ENCODE results near the gene WNT7A.

The WNT7A gene

DNA sequence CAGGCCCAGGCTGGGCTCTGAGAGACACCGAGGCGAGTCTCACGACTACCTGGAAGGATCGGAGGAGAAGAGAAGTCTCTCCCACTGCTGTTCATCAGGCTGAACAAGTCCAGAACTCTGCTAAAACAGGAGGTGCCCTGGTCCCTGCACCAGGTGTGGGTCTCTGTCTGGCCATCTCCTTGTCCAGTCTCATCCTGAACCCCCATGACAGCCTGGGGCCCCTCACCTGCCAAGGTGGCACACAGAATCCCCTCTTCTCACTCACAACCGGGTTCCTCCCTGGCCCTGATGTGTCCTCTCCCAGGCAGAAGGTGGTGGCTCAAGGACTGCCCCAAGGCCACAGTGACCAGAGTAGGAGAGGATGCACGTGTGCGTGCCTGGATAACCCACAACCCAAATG lies 34.1 kb downstream of the WNT7A start:
- no peak for DNase-seq (ENCODE audit: low read depth)

DNA sequence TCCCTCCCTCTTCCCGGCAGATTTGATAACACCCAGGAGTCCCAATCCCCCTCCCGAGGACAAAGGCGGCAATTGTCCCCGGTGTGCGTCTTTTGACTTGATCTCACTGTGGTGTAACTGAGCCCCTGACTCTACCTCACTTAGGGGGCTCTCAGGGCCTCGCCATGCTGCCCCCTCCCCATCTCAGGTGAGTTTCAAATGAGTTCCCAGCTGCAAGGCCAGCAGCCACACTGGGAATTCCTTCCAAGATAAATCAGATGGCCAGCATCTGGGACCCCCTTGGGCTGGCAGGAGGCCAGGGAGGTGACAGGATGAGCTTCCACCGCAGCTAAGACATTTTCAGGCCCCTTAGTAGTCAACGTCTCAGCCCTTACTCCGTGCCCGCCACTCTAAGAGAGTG lies 35.0 kb downstream of the WNT7A start:
- no peak for DNase-seq (ENCODE audit: low read depth)

DNA sequence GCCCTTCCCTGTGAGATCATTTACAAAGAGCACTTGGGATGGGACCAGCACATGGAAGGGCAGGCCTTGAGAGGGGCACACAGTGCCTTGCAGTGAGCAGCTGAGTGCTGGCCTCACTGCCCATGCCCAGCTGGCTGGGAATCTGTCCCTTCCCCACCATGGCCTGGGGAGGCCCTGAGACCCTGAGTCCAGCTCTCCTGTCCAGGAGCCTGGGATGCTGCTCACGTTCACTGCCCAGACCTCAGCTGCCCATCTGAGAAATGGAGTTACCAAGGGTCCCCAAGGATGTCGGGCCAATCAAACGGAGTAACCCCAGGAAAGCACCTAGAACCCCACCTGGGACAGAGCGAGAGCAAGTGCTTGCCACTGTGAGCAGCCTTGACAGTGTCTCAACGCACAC lies 35.6 kb downstream of the WNT7A start:
- no peak for DNase-seq (ENCODE audit: low read depth)

DNA sequence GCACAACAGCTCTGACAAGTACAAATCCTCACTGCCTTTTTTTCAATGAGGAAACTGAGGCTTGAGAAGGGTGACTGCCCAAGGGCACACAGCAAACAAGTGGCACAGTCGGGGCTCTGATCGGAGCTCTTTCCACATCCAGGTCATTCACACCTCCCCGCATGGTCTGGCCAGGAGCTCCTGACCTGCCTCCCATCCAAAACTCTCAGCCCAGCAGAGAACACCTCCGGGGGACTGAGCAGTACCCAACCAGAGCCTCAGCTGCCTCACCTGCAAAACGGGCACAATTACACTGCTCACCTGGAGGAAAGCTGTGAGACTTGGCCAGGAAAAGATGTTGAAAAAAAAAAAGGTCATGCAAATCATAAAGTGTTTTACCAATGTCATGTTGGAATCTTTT lies 36.5 kb downstream of the WNT7A start:
- DNase-seq (ENCODE audit: low read depth) = no peak

DNA sequence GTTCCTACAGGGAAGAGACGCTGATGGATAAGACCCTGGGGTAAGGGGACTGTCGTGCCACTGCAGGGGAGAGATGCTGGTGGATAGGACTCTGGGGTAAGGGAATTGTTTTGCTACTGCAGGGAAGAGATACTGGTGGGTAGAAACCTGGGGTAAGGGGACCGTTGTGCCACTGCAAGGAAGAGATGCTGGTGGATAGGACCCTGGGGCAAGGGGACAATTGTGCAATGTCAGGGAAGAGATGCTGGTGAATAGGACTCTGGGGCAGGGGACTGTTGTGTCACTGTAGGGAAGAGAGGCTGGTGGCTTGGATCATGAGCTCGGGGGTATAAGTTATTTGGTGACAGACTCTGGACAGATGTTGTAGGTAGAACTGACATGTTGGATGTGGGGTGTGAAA lies 37.6 kb downstream of the WNT7A start:
- DNase-seq (ENCODE audit: low read depth) = no peak

DNA sequence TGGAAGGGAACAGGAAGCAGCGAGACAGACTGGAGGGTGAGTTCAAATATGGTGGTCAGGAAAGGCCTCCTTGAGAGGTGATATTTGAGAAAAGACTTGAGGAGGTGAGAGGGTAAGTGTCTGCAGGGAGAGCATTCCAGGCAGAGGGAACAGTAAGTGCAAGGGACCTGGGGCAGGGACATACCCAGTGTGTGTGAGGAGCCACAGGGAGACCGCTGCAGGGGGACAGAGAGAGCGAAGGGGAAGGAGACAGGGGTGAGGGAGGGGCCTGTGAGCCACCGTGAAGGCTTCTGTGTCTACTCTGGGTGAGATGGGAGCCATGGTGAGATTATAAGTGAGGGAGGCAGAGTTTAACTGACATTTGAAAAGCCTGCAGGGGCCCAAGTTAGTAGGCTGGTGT lies 38.0 kb downstream of the WNT7A start:
- no peak for DNase-seq (ENCODE audit: low read depth)

DNA sequence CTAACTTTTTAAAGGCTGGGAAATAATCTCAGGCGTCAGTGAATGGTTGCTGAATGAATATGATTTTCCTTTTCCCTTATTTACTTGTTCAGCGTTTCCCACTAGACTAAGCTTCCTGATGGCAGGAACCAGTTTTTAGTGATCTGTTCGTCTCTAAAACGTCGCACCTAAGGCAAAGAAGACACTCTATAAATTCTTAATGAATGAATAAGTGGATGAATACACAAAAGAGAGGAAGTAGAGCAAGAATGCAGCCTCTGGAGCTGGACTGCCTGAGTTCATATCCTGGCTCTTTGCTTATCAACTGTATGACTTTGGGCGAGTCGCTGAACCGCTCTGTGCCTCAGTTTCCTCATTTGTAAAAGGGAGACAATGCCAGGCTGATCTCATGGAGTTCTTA lies 38.7 kb downstream of the WNT7A start:
- DNase-seq (ENCODE audit: low read depth) = no peak

DNA sequence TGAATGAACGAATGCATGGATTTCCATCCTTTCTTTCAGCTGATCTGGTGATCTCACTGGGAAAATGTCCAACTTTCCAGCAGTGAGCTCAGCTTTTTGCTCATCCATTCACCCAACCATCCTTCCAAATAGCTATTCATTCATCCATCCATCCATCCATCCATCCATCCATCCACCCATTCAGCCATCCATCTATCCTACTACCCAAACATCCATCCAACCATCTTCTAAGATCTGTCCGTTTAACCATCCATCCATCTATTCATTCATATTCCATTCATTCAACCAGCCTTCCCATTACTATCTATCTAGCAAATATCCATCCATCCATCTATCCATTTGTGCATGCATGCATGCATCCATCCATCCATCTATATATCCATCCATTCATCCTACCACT lies 39.4 kb downstream of the WNT7A start:
- no peak for DNase-seq (ENCODE audit: low read depth)

DNA sequence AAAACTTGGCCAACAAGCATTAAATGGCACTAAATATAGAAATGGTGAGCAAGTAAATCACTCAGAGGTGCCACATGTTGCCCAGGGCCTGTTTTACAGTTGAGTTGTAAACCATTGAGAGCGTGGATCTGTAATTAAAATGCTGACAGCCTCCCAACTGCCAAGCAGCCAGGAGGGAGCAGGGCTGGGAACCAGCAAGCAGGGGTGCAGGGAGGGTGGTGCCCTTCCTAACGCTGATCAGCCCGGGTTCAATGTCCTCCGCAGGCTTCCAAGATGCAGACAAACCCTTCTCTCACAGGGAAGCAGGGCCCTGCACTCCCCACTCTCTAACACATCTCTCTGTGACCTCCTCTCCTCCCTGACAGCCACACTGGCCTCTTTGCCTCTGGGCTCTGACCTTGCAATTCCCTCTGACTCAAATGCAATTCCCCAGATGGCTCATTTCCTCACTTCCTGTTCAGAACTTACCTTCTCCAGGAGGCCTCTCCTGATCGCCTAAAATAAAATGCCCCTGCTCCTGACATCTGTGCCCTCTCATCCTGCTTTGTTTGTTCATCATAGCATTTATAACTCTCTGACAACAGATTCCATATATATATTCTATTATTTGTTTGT lies 40.0 kb downstream of the WNT7A start:
- DNase-seq (ENCODE audit: low read depth) = no peak

DNA sequence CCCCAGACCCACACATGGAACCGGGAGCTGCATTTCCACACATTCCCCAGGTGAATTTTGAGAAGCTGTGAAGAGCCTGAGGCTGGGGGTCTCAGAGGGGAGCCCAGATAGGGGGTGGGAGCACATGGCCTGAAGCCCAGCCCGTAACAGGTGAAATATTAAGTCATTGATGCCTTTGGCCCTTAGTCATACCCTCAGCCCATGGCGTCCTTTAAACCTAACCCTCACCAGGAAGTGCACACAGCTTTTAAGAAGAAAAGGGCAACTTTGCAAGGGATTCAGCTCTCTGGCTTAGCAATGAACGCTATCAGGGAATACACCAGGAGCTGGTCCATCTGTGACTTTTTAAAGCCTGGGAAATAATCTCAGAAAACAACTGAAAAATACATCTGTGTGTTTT lies 40.6 kb downstream of the WNT7A start:
- no peak for DNase-seq (ENCODE audit: low read depth)

DNA sequence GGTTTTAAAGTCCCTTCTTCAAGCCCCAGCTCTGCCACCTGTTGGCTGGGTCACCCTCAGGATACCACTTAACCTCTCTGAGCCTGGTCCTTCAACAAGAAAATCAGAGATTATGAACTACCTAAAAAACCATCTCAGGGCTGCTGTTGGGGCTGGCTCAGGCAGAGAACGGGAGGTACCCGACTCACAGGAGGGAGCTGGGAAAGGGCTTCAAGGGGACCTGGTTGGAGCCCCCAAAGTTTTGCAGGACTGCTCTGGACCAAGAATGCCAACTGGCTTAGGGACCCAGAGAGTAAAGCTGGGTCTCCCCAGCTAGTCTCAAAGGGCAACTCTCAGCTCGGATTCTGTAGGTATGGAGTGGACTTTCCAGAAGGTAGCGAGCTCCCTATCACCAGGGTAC lies 41.5 kb downstream of the WNT7A start:
- no peak for DNase-seq (ENCODE audit: low read depth)

DNA sequence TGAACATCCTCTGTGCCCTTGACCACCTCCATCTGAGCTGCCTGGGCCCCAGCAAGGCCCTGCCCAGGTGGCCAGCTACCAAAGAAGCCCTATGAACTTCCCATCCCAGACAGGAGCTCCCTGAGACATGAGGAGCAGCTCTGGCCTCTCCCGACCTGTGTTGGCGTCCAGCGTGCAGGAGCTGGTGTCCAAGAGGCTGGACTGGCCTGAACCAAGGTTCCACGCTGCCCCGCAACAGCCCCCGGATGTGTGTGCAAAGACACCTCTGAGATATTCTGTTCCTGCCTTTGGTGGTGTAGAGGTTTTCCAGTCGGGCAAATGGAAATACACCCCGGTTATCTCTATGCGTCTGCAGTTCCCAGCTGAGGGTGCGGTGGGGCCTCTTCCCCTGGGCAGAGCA lies 42.1 kb downstream of the WNT7A start:
- no peak for DNase-seq (ENCODE audit: low read depth)

DNA sequence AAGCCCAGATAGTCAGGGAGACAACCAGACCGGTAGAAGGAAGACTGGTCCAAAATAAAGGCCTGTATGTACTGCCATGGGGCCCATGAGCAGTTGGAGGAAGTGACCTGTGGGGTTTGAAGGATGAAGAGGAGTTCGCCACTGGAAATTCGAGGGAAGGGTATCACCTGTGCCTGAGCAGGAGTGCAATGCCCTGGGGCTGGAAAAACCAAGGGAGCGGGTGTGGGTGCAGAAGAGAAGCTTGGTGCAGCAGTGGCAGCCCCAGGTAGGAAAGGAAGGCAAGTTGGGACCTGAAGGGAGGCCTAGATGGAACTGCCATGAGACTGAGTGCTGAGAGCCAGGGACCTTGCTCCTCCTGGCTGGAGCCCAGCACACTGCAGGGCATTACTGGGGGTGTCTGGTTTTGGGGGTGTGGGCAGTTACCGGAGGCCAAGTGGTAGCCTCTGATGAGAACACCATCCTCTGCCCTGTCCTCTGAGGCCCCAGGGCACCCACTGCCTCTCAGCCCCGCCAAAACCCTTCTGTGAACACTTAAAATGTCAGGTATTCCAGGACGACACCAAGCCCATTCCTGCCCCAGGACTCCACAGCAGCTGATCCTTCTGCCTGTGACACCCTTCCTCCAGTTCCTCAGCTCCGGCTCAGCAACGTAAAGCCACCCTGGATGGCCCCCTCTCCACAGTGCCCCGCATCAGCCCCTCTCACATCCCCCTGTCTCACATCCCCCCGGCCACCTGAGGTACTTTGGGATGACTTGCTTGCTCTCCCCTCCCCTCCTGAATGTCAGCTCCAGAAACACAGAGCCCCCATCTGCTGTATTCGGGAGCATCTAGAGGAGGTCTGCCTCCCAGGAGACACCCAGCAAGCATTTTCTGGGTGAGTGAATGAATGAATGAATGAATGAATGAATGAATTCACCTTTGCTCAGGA lies 42.9 kb downstream of the WNT7A start:
- DNase-seq (ENCODE audit: low read depth) = no peak

DNA sequence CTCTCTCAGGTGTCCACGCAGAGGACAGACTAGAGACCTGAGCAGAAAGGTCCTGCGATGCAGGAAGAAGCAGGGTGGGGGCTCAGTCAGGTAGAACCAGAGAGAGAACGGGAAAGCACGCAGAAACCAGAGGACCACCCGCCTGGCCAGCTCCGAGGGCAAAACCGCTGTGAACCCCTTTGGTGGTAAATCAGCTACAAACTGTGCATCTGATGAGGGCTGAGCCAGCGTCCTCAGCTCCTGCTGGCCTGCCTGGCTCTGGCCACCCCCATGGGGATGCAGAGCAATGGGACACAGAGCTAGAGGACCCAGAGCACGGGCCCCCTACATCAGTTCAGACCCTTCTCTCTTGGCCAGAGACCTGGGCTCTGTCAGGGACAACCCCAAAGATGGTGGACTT lies 44.6 kb downstream of the WNT7A start:
- DNase-seq (ENCODE audit: low read depth) = no peak

DNA sequence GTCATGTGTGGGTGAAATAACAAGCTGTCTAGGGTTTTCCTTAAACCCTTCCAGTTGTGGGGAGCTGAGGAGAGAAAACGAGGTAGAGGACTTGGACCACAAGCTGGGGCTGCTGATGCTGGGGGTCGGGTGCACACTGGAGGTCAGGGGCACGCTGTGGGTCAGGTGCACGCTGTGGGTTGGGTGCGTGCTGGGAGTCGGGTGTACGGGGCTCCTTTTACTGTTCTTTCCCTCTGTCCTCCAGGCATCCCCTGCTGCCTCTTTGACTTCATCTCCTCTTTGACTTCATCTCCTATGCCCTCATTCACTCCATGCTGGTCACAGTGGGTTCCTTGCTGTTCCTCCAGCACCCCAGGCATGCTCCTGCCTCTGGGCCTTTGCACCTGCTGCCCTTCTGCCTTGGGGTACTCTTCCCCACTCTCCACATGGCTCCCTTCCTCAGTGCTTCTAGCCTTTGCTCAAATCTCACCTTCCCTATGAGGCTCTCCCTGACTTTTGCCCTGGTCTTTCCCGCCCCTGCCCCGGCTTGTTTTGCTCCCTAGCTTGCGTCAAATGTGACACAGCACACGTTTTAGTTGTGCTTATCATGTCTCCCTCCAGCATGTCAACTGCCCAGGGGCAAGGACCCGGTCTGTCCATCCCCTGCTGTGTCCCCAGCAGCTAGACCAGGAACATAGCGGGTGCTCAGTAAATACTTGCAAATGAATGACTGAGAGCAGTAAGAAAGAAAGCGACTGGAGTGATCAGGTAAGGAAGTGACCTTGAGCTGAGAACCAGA lies 45.4 kb downstream of the WNT7A start:
- DNase-seq (ENCODE audit: low read depth) = no peak

DNA sequence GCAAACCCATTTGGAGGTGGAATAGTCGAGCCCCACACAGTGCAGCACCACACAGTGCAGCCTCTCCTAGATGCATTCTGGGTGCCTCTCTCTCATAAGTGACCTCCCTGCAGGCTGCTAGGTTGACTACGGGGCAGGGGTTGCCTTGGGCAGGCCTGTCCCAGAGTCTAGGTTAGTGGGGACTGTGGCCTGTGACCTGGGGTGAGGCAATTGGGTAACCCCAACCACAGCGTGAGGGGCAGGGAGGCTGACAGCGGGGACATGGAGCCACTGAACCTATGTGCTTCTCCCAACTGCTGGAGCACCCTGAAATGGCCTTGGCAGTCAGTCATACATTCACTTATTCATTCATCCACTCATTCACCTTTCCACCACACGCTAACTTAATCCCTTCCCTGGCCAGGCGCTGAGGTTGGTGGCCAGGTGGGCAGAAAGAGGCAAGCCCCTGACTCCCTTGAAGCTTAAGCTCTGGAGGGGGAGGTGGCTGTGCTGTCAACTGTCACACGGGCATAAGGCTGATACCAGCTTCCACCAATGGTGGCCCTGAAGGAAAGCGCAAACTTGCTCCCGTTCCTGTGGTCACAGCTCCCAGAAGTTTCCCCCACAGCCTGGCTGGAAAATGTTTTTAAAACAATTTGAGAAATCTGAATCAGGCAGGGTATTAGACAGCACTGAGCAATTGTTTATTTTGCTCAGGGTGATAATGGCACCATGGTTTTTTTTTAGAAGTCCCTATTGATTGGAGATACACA lies 46.2 kb downstream of the WNT7A start:
- no peak for DNase-seq (ENCODE audit: low read depth)

DNA sequence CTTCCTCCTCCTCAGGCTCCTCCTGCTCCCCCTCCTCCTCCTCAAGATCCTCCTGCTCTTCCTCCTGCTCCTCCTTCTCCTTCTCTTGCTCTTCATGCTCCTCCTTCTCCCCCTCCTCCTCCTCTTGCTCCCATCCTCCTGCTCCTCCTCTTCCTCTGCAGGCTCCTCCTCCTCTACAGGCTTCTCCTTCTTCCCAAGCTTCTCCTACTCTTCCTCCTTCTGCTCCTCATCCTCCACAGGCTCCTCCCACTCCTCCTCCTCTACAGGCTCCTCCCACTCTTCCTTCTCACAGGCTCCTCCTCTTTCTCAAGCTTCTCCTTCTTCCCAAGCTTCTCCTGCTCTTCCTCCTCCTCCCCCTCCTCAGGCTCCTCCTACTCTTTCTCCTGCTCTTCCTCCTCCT lies 47.7 kb downstream of the WNT7A start:
- DNase-seq (ENCODE audit: low read depth) = no peak

DNA sequence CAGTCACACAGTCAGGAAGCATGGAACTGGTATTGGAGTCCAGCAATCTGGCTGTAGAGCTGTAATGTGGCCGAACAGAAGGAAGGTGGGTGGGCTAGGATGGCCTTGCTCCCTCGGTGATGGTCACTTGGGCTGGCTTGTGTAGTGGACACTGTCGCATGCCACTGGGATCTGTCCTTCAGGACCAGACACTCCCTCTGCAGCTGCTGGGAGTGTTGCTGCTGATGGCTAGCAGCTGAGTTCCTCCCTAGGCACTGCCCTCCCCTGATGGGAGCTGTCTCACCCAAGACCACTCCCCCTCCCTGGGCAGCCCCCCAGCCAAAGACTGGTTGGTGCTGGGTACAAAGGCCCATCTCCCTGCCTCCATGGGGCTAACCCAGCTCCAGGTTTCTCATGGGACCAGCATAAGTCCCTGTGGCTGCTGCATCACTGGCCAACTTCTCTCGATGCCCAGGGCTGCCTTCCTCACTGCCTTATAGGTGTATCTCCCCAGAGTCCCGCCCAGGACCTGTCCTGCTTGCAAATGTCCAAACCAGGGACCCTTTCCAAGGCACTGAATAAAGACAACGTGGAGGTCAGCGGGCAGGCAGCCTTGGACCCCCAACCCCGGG lies 48.4 kb downstream of the WNT7A start:
- no peak for DNase-seq (ENCODE audit: low read depth)

DNA sequence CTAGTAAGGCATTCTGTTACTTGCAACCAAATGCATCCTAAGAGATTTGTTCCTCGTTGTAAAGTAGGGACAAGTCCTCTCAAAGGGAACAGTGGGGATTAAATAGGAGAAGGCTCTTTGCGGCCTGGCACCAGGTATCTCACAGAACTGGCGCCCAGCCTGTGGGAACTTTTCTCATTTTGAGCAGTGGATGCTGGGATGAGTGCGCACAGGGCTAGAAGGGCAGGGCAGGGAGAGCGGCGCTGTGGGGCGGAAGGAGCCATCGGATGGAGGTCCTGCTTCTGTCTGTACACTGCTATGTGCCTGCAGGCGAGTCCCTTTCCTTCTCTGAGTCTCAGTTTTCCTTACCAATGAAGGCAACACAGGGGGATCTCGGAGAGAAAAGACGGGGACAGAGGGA lies 50.6 kb downstream of the WNT7A start:
- DNase-seq (ENCODE audit: low read depth) = no peak

DNA sequence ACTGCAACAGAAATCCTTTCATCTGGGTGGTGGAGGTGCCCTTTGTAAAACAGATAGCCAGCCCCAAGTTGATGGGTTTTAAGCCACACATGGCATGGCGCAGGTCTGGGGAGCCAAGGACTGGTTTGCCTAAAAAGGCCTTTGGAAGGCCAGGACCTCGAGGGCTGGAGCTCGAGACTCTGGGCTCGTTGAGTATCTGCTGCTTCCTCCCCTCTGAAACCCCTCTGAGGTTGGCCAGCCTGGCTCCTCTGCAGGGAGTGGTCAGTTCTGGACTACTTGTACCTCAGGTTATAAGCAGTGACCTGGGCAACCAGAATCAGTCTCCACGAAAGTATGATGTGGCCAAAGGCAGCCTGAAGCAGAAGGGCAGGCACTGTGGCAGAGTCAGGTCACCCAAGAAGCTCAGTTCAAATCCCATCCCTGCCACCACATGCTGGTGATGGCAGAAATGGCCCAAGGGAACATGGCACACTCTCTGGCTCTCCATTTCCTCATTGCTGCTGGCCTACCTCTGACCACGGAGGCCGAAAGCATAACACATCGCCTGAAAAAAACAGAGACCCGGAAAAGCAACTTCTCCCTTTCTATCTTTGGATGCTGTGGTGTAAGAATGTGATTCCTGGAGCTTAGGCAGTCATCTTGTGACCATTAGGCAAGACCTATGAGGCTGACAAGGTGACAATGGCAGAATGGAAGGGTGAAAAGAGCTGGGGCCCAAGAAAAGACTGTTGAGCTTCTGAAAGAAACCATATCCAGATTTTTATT lies 51.2 kb downstream of the WNT7A start:
- DNase-seq (ENCODE audit: low read depth) = no peak

DNA sequence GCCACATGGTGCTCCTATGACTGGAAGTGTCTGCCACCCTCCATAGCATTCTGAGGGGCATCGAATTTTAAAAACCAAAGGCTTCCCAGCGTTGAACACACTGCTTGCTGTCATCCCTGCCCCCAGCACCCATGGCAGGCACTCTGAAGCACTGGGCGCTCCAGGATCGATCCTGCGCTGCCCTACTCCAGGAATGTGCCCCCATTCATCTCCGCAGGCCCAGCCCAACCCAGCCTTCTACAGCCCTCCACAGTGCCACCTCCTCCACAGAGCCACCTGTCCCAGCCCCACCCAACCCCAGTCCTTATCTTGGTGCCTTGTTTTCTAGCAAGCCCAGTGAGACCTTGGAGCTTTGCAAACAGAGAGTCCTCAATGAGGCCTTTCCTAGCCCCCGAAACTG lies 52.2 kb downstream of the WNT7A start:
- no peak for DNase-seq (ENCODE audit: low read depth)

Data from activated gamma-delta T cell treated with anti-CD3 and anti-CD28 coated beads, Interleukin-2, amount 50 U/mL, for 16 hours (primary cell).